HepG2 (cell line): ENCODE results near the gene FAM229A. TPM values are rescaled to one million over a fixed set of nuclear protein-coding genes. Genes with fewer than 3 reads are reported as not detected.
A peak's percentile ranks its signal among the peaks of the same experiment; 100 is the strongest.

Experiments
- AGO1 ChIP-seq: fragments of 200-400 bp; formaldehyde crosslinking; IDR thresholded peaks from 2 replicates; pipeline ENCODE4 v1.6.1; 2017; ENCODE audit warnings: mild to moderate bottlenecking, low read depth, low read length, moderate library complexity; ENCODE audit not compliant: poor library complexity, severe bottlenecking
- ARNTL ChIP-seq: sonication (generic); formaldehyde crosslinking; IDR thresholded peaks from 2 replicates; pipeline ENCODE4 v1.4.0; 2020; ENCODE audit warnings: mild to moderate bottlenecking, missing genetic modification reagents
- CBX5 ChIP-seq: sonication (generic); formaldehyde crosslinking; IDR thresholded peaks from 2 replicates; pipeline ENCODE4 v1.4.0; 2020; ENCODE audit warnings: missing genetic modification reagents, borderline replicate concordance
- GPN1 ChIP-seq: sonication (generic); formaldehyde crosslinking; IDR thresholded peaks from 2 replicates; pipeline ENCODE4 v1.5.1; 2020; ENCODE audit warnings: missing genetic modification reagents, borderline replicate concordance
- GRHL1 ChIP-seq: sonication (generic); formaldehyde crosslinking; conservative IDR thresholded peaks from 2 replicates; pipeline ENCODE4 v1.8.0; 2022; ENCODE audit warnings: missing genetic modification reagents
- JDP2 ChIP-seq: sonication (generic); formaldehyde crosslinking; IDR thresholded peaks from 2 replicates; pipeline ENCODE4 v1.8.1; 2022; ENCODE audit warnings: missing genetic modification reagents, borderline replicate concordance
- KLF11 ChIP-seq: IDR thresholded peaks from 2 replicates; pipeline ENCODE4 v1.6.1; 2016; ENCODE audit warnings: missing compliant biosample characterization
- MTF1 ChIP-seq: sonication (generic); formaldehyde crosslinking; IDR thresholded peaks from 2 replicates; pipeline ENCODE4 v1.5.0; 2020; ENCODE audit warnings: missing genetic modification reagents
- NPAS2 ChIP-seq: sonication (generic); formaldehyde crosslinking; IDR thresholded peaks from 2 replicates; pipeline ENCODE4 v1.8.0; 2022; ENCODE audit warnings: mild to moderate bottlenecking, missing genetic modification reagents, borderline replicate concordance
- PITX1 ChIP-seq: sonication (generic); formaldehyde crosslinking; IDR thresholded peaks from 2 replicates; pipeline ENCODE4 v1.5.1; 2020; ENCODE audit warnings: mild to moderate bottlenecking, missing genetic modification reagents
- PLRG1 ChIP-seq: fragments of 450-650 bp; conservative IDR thresholded peaks from 2 replicates; pipeline ENCODE4 v1.6.1; 2016
- PREB ChIP-seq: sonication (generic); formaldehyde crosslinking; IDR thresholded peaks from 2 replicates; pipeline ENCODE4 v1.4.0; 2020; ENCODE audit warnings: missing genetic modification reagents
- SIN3B ChIP-seq: fragments of 150-350 bp; IDR thresholded peaks from 2 replicates; pipeline ENCODE4 v1.6.1; 2014; ENCODE audit warnings: low read length
- SP140L ChIP-seq: sonication (generic); formaldehyde crosslinking; IDR thresholded peaks from 2 replicates; pipeline ENCODE4 v1.4.0; 2020; ENCODE audit warnings: missing genetic modification reagents, borderline replicate concordance
- SSRP1 ChIP-seq: IDR thresholded peaks from 2 replicates; pipeline ENCODE4 v1.6.1; 2016; ENCODE audit warnings: control low read depth
- TFAP4 ChIP-seq: sonication (generic); IDR thresholded peaks from 2 replicates; pipeline ENCODE4 v1.6.1; 2016; ENCODE audit warnings: low read depth, borderline replicate concordance
- TFDP1 ChIP-seq: IDR thresholded peaks from 2 replicates; pipeline ENCODE4 v1.6.1; 2016; ENCODE audit warnings: missing compliant biosample characterization, missing genetic modification reagents, borderline replicate concordance
- ZNF230 ChIP-seq: sonication (generic); formaldehyde crosslinking; IDR thresholded peaks from 2 replicates; pipeline ENCODE4 v1.4.0; 2020; ENCODE audit warnings: mild to moderate bottlenecking, missing genetic modification reagents
- ZNF276 ChIP-seq: sonication (generic); formaldehyde crosslinking; IDR thresholded peaks from 2 replicates; pipeline ENCODE4 v1.4.0; 2020; ENCODE audit warnings: mild to moderate bottlenecking, low read depth, missing genetic modification reagents
- ZNF326 ChIP-seq: sonication (generic); formaldehyde crosslinking; IDR thresholded peaks from 2 replicates; pipeline ENCODE4 v1.4.0; 2020; ENCODE audit warnings: missing genetic modification reagents, borderline replicate concordance
- ZNF331 ChIP-seq: sonication (generic); formaldehyde crosslinking; IDR thresholded peaks from 2 replicates; pipeline ENCODE4 v1.4.0; 2020; ENCODE audit warnings: missing genetic modification reagents
- ZNF496 ChIP-seq: sonication (generic); formaldehyde crosslinking; IDR thresholded peaks from 2 replicates; pipeline ENCODE4 v1.8.1; 2023; ENCODE audit warnings: mild to moderate bottlenecking, moderate library complexity, missing genetic modification reagents; ENCODE audit not compliant: insufficient replicate concordance
- ZNF674 ChIP-seq: sonication (generic); formaldehyde crosslinking; IDR thresholded peaks from 2 replicates; pipeline ENCODE4 v1.5.0; 2020; ENCODE audit warnings: low read depth, mild to moderate bottlenecking, missing genetic modification reagents
- ZNF772 ChIP-seq: sonication (generic); formaldehyde crosslinking; IDR thresholded peaks from 2 replicates; pipeline ENCODE4 v1.5.0; 2020; ENCODE audit warnings: mild to moderate bottlenecking, missing genetic modification reagents
- polyA plus RNA-seq, 8 experiments: library from polyadenylated mRNA; depleted of rRNA in 3 of 8; stranded (reverse) in 7 of 8; unstranded in 1 of 8; fragments of >200 nt; fragmentation: Illumina TruSeq in 4 of 8; extraction: Trizol in 4 of 8; gene quantifications; 2 replicates each; pipeline versions ENCODE4 v1.2.1 to v1.2.3, GENCODE V29; 2011 to 2016; ENCODE audit warnings: low read depth in 4 of 8, missing spikeins in 1 of 8, mixed read lengths in 1 of 8; ENCODE audit not compliant: insufficient read depth in 1 of 8
- total RNA-seq, 5 experiments: library from RNA; depleted of rRNA; stranded (reverse); fragments of >200 nt; fragmentation: Illumina TruSeq; extraction: Trizol; gene quantifications; 2 replicates each; pipeline ENCODE4 v1.2.3, GENCODE V29; 2016; ENCODE audit warnings: low read depth in 1 of 5

The FAM229A gene
- total and polyA plus RNA-seq, 2 of the 13 experiments (the other 11 are each of a cell fraction or from before 2014, with no cell fraction given) = 3.2 to 17.6 TPM

DNA sequence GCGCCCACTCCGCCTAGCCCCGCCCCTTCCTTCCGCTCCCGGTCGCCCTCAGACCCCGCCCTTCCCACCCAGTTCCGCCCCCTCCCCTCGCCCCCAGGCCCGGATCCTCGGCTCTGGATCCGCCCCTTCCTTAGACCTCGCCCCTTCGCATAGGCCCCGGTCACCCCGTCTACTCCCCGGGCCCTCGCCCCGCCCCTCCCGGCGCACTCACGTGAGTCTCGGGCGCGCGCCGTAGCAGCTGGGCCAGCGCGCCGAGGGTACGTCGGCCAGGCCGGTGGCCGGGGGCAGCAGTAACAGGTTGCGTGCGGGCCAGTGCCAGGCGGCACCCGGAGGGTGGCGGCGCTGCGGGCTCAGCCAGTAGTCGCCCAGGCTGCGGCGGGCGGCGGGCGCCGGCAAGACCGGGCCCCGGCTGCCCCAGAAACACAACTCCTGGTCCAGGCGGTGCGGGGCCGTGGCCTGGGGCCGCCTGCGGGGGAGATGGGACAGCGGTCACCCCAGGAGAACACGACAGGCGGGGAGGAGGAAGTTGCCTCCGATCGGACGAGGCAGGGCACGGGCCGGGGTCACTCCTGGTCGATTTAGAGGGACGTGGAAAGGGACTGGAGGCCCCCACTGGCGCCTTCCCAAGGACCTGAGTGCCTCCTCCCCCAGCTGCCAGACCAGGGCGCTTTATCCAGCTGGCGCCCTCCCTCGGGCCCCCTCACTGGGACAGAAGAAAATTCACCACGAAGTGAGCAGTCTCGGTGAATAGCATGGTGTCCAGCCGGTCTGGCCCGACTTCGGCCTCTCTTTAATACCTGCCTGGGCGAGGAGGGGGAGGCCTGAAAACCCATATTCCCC is 10.7 kb downstream of the FAM229A start (continued):
- TF ChIP-seq TFDP1 (CRISPR knock-in tag) (peak; percentile 75; the same call in 1 of the 2 replicates), SIN3B (no peak), TFAP4 (peak; percentile 89), ZNF230 (CRISPR knock-in tag) (no peak), ZNF326 (CRISPR knock-in tag) (no peak), PITX1 (CRISPR knock-in tag) (no peak; the same call in 1 of the 2 replicates), ZNF496 (CRISPR knock-in tag) (no peak), ZNF772 (no peak; the same call in 1 of the 2 replicates), SSRP1 (CRISPR knock-in tag) (no peak), MTF1 (CRISPR knock-in tag) (0 out of 2 replicates have a peak, but pooled peaks have one; percentile 53), ZNF276 (CRISPR knock-in tag) (no peak), AGO1 (no peak), KLF11 (CRISPR knock-in tag) (no peak), PREB (CRISPR knock-in tag) (no peak), PLRG1 (no peak), ZNF674 (no peak), SP140L (no peak), ARNTL (CRISPR knock-in tag) (peak; percentile 18; the same call in 1 of the 2 replicates), ZNF331 (CRISPR knock-in tag) (no peak), GRHL1 (no peak), GPN1 (CRISPR knock-in tag) (no peak), JDP2 (CRISPR knock-in tag) (no peak; the same call in 1 of the 2 replicates), NPAS2 (CRISPR knock-in tag) (no peak), CBX5 (CRISPR knock-in tag) (no peak)
